Measurements from ENCODE around the gene SCG3. TPM values are rescaled to one million over a fixed set of nuclear protein-coding genes. Genes with fewer than 3 reads are reported as not detected.

Gene SCG3
- polyA plus RNA-seq, 2 of the 4 experiments (the other 2 are of a cell fraction), result 0.03 TPM; not detected in 1

DNA sequence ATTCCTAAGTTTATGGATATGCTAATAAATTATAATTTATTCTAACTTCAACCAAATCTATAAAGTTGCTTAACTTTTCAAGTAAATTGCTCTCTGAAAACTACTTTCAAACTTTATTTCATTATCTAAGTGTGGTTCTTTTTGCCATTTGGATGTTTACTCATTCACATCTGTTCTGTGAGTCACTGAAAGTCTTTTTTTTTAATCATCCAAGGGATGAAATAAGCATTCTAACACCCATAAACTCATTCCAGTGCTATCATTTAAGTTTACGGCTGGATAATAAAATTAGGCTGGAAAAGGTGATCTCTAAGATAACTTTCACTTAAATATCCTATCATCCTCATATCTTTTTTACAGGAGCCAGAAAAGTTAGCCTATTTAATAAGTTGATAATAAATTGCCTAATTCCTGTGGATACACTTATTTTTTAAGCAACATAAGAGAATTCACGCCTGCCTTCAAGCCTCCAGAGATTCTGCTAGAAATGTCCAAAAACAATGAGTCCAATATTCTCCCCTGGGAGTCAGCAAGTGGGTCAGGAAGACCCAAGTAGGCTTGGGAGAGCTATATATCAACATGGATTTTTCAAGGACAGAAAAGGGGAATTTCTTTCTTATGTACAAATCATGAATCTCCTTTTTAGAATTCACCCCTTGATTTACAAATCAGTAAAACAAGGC is 25.8 kb downstream of the SCG3 start:
- Histone ChIP-seq H3K4me1 (no peaks in the 10 kb centered on the region), H3K4me3 (no peak overlapping the region), H3K27ac (no peak overlapping the region), H3K4me2 (no peak overlapping the region), H3K9me3 (no peaks in the 10 kb centered on the region)
- DNase-seq (ENCODE audit: low read depth in 1 of 2, low spot score in 1 of 2), result no peak
- TF ChIP-seq EHF (CRISPR knock-in tag; IDR thresholded peaks at IDR 0.05) (no peak), CBX2 (IDR thresholded peaks at IDR 0.05; ENCODE audit: borderline replicate concordance, low read depth) (no peak), BHLHE40 (IDR thresholded peaks at IDR 0.05; ENCODE audit: low read depth, low read length) (no peak), HOXA7 (CRISPR knock-in tag; IDR thresholded peaks at IDR 0.05) (no peak), RAD21 (conservative IDR thresholded peaks at IDR 0.05 in 1 of 2, IDR thresholded peaks at IDR 0.05 in 1 of 2) (no peak), CHD2 (IDR thresholded peaks at IDR 0.05; ENCODE audit: low read length, partially characterized antibody) (no peak), ZC3H11A (IDR thresholded peaks at IDR 0.05) (no peak), POLR2AphosphoS2 (conservative IDR thresholded peaks at IDR 0.05; ENCODE audit: low read length) (no peak), CBX8 (IDR thresholded peaks at IDR 0.05) (no peak)
- TF ChIP-seq, protein P1, sequence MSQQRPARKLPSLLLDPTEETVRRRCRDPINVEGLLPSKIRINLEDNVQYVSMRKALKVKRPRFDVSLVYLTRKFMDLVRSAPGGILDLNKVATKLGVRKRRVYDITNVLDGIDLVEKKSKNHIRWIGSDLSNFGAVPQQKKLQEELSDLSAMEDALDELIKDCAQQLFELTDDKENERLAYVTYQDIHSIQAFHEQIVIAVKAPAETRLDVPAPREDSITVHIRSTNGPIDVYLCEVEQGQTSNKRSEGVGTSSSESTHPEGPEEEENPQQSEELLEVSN (IDR thresholded peaks at IDR 0.05; ENCODE audit: borderline replicate concordance, low read depth), result no peak
- TF ChIP-seq, protein P2, sequence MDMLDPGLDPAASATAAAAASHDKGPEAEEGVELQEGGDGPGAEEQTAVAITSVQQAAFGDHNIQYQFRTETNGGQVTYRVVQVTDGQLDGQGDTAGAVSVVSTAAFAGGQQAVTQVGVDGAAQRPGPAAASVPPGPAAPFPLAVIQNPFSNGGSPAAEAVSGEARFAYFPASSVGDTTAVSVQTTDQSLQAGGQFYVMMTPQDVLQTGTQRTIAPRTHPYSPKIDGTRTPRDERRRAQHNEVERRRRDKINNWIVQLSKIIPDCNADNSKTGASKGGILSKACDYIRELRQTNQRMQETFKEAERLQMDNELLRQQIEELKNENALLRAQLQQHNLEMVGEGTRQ (IDR thresholded peaks at IDR 0.05), result no peak
- TF ChIP-seq, protein P3, sequence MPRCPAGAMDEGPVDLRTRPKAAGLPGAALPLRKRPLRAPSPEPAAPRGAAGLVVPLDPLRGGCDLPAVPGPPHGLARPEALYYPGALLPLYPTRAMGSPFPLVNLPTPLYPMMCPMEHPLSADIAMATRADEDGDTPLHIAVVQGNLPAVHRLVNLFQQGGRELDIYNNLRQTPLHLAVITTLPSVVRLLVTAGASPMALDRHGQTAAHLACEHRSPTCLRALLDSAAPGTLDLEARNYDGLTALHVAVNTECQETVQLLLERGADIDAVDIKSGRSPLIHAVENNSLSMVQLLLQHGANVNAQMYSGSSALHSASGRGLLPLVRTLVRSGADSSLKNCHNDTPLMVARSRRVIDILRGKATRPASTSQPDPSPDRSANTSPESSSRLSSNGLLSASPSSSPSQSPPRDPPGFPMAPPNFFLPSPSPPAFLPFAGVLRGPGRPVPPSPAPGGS (IDR thresholded peaks at IDR 0.05), result no peak
- FAIRE-seq, result no peak
- ATAC-seq, result no peak
- ChIA-PET CTCF (interaction anchor here (1.1 to 2.0 kb wide), 2 partner anchors 56 to 69 kb away, joined by 4 to 8 read pairs; no protein-coding TSS in a partner anchor), POLR2A (no interaction called here)
- 61% methylated on average over 2 of the region's 2 CpGs for WGBS (ENCODE audit: missing lambda C conversion rate)

DNA sequence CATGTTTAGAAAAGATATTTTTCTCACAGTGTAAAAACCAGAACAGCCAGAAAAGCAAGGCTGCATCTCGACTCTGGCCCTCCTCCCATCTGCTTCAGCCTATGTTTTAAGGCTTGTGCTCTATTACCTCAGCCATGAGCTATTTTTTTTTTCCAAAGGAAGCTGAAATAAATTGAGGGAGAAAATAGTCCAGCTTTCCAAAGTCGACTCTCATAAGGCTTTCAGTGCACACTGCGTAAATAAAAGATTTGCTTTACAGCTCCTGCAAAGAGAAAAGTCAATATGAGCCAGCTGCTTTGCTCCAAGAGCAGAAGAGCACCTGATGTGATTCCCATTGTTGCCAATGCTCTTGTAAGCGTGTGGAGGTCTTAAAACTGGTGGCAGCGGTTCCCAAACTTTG is 26.7 kb downstream of the SCG3 start:
- no peak overlapping the region for H3K4me3 ChIP-seq
- TF ChIP-seq, protein P4, sequence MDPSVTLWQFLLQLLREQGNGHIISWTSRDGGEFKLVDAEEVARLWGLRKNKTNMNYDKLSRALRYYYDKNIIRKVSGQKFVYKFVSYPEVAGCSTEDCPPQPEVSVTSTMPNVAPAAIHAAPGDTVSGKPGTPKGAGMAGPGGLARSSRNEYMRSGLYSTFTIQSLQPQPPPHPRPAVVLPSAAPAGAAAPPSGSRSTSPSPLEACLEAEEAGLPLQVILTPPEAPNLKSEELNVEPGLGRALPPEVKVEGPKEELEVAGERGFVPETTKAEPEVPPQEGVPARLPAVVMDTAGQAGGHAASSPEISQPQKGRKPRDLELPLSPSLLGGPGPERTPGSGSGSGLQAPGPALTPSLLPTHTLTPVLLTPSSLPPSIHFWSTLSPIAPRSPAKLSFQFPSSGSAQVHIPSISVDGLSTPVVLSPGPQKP (IDR thresholded peaks at IDR 0.05; ENCODE audit: low read depth, low read length), result no peak
- no peak for TF ChIP-seq KDM1A (IDR thresholded peaks at IDR 0.05; ENCODE audit: low read depth)
- H3K9me3 ChIP-seq, result no peaks in the 10 kb centered on the region
- H3K4me2 ChIP-seq, result no peak overlapping the region
- WGBS (ENCODE audit: missing lambda C conversion rate), result 30% methylated on average over 5 of the region's 5 CpGs
- ChIA-PET POLR2A (no interaction called here), CTCF (interaction anchor here (1.5 to 2.0 kb wide), 2 partner anchors 68 to 93 kb away, joined by 4 to 8 read pairs; no protein-coding TSS in a partner anchor)
- DNase-seq (ENCODE audit: low read depth in 1 of 2, low spot score in 1 of 2), result no peak
- FAIRE-seq, result no peak
- H3K27ac ChIP-seq, result no peak overlapping the region
- no peaks in the 10 kb centered on the region for H3K4me1 ChIP-seq
- ATAC-seq, result no peak; a peak in 1 of 6 replicates

DNA sequence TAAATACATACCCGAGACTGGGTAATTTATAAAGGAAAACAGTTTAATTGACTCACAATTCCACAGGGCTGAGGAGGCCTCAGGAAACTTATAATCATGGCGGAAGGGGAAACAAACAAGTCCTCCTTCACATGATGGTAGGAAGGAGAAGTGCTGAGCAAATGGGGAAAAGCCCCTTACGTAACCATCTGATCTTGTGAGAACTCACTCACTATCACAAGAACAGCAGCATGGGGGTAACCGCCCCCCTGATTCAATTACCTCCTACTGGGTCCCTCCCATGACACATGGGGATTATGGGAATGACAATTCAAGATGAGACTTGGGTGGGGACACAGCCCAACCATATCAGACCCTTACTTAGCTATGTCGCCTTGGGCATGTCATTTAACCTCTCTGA is 27.7 kb downstream of the SCG3 start:
- H3K9me3 ChIP-seq, result no peaks in the 10 kb centered on the region
- ChIA-PET POLR2A (no interaction called here), CTCF (interaction anchor here (1.5 to 2.2 kb wide), 3 partner anchors 67 to 92 kb away, joined by 4 to 9 read pairs (median 8); no protein-coding TSS in a partner anchor)
- no peak overlapping the region for H3K4me3 ChIP-seq
- DNase-seq (ENCODE audit: low read depth in 1 of 2, low spot score in 1 of 2) (no peak), ATAC-seq (no peak), FAIRE-seq (no peak)
- no peak for TF ChIP-seq CBX2 (IDR thresholded peaks at IDR 0.05; ENCODE audit: borderline replicate concordance, low read depth)
- TF ChIP-seq SMC3 (IDR thresholded peaks at IDR 0.05), result no peak
- no peak for TF ChIP-seq HDAC2 (IDR thresholded peaks at IDR 0.05)
- TF ChIP-seq KDM5A (IDR thresholded peaks at IDR 0.05), result no peak
- TF ChIP-seq, protein P1 (IDR thresholded peaks at IDR 0.05; ENCODE audit: borderline replicate concordance, low read depth), result no peak
- no peak for TF ChIP-seq RNF2 (IDR thresholded peaks at IDR 0.05; ENCODE audit: borderline replicate concordance, low read depth)
- TF ChIP-seq TFCP2L1 (CRISPR knock-in tag; IDR thresholded peaks at IDR 0.05), result no peak
- TF ChIP-seq FOXS1 (CRISPR knock-in tag; IDR thresholded peaks at IDR 0.05), result no peak
- TF ChIP-seq BHLHE40 (IDR thresholded peaks at IDR 0.05; ENCODE audit: low read depth, low read length), result no peak
- TF ChIP-seq ESRRA (IDR thresholded peaks at IDR 0.05; ENCODE audit: borderline replicate concordance, low read length), result no peak
- no peak for TF ChIP-seq ZFP36 (IDR thresholded peaks at IDR 0.05; ENCODE audit: borderline replicate concordance, partially characterized antibody)
- TF ChIP-seq, protein P5, sequence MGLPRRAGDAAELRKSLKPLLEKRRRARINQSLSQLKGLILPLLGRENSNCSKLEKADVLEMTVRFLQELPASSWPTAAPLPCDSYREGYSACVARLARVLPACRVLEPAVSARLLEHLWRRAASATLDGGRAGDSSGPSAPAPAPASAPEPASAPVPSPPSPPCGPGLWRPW (IDR thresholded peaks at IDR 0.05), result no peak
- no peak for TF ChIP-seq HOXB5 (CRISPR knock-in tag; IDR thresholded peaks at IDR 0.05)
- H3K27ac ChIP-seq, result no peak overlapping the region
- no peaks in the 10 kb centered on the region for H3K4me1 ChIP-seq
- no peak overlapping the region for H3K4me2 ChIP-seq
- WGBS (ENCODE audit: missing lambda C conversion rate), result 69% methylated on average over 5 of the region's 5 CpGs

Measured in A549 (cell line).